ENCODE results near the gene SH3D19.
"Not testable (repeated sequence)": the region's sequence is repeated elsewhere in the genome, so short reads cannot be mapped to it uniquely, and the experiment has no call there.

Gene SH3D19

DNA sequence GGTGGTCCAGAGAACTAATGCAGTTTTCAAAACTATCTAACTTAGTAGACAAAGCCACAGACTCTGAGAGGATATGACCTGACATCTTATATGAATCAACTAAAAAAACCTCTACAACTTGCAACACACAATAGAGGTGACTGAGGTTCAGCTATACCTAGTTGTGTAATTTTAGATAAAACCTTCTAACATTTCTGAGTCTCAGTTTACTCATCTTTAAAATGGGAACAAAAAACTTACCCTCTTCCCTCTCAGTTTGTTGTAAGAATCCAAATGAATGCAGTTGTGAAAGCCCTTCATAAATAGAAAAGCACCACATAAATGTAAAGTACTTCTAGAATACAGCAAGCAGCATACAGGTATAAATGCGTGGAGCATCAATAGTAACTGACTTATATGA is 5.9 kb downstream of the SH3D19 start:
- DNase-seq = no peak

DNA sequence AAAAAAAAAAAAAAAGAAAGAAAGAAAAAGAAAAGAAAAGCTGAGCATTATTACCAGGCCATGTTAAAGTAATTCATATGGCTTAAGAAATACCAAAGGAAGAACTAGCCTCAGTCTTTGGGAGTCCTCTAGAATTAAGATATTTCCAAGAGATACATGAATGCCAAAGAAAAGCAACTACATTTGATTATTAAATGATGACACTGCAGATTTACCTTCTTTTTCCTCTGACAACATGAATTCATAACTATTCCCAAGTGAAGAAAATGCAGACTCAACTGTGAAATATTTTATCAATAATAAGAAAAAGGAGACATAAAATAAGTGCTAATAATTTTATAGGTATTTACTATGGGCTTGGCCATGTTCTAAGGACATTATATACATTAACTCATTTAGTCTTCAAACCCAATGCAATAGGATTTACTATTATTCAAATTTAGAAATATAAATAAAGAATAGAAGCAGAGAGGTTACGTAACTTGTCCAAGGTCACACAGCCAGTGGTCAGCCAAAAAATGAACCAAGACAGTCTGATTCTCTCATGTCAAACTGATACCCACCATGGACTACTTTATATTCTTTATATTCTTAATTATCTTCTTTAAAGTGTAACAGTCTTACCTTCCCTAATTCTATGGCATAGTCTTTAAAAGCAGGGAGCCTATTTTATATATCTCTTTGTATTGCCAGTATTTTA is 6.9 kb downstream of the SH3D19 start:
- DNase-seq = no peak

DNA sequence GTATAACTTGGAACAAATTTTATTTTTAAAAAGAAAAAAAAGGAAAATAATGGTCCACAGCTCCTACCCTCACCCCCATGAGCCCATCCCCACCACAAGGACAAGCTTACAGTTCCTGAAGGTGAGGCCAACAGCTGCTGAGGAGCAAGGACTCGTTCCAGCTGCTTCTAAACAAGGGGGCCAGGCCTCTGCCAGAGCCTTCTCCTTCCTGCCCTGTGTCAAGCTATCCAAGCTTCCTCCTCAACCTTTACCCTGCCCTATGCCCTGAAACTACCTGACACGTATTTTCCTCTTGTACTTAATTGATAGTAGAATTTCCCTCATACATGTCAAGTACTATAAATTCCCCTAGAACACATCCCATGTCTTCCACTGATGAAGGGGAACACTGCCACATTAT is 8.8 kb downstream of the SH3D19 start:
- no peak for DNase-seq

DNA sequence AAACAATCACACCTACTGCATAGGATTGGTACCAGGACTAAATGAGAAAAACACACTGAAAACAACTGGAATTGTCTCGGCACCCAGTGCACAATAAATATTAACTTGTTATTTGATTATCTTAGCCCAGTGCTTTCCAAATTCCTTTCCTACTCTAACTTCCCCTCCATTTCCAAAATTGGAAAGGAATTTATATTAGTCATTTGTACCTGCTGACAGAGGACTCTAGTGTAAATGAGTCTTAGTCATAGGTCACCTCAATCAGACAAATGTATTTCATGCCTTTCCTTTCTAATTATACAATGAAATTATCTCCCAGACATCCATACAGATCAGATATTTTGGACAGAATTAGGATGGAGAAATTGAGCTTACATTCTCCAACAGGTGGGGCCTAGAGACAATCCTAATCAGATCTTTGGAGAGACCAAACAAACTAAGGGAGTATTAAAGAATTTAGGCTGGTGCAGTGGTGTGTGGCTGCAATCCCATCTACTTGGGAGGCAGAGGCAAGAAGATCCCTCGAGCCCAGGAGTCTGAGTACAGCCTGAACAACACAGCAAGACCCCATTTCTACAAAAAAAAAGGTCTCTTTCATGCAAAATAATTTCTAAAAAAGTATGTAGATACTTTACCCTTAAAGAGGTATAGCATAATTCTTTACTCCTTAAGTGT is 10.1 kb downstream of the SH3D19 start:
- DNase-seq = no peak

DNA sequence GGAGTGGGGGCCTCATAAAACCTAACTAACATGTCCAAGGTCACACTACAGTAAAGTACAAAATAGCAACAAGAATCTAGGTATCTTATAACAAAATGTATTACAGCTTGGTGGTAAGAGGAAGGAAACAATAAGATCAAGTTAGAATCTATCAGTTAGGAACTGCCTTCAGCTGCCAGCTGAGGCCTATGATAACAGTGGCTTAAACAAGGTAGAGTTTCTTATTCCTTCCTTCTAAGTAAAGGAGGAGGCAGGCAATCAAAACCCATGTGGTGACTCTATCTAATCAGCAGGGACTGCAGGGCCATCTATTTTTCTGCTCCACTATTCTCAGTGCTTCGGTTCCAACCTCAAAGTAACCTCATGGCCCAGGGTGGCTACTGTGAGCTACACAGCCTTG is 10.9 kb downstream of the SH3D19 start:
- DNase-seq = no peak

DNA sequence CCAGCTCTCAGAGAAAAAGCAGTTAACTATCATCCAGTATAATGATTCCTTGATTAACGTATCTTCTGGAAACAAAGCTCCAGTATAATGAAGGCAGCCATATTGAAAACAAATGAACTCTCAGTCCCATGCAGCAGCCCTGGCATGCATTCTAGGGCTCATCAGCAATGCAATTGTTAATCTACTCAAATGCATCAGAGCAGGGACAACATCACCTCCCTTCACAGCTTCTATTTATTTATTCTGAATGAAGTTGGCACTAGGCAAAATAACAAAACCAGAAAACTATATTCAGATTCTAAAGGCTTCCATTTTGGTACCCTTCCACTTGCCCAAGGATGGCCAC is 11.4 kb downstream of the SH3D19 start:
- no peak for DNase-seq

DNA sequence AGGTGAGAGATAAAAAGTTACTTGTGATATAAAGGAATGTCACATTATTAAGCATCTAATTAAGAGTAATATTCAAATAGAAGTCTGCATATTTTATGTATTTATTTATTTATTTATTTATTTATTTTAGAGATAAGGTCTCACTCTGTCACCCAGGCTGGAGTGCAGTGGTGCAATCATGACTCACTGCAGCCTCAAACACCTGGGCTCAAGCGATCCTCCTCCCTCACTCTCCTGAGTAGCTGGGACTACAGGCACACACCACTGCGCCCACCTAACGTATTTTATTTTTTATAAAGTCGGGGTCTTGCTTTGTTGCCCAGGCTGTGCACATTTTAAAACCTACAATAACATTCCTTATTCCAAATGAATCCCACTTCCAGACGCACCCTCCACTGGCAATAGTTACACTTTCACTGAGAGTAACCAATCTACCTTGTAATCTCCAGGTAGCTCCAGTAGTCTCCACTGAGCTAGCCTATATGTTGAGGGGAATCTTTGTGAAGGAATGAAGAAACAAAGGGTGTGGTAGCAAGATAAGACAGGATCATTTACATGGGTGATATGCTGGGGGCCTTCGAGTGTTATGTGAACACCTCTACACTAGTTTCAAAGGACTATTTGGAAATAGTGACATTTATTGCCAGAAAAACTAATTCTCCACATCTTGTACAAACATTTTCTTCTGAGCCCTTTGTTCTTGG is 11.9 kb downstream of the SH3D19 start:
- no peak for DNase-seq

DNA sequence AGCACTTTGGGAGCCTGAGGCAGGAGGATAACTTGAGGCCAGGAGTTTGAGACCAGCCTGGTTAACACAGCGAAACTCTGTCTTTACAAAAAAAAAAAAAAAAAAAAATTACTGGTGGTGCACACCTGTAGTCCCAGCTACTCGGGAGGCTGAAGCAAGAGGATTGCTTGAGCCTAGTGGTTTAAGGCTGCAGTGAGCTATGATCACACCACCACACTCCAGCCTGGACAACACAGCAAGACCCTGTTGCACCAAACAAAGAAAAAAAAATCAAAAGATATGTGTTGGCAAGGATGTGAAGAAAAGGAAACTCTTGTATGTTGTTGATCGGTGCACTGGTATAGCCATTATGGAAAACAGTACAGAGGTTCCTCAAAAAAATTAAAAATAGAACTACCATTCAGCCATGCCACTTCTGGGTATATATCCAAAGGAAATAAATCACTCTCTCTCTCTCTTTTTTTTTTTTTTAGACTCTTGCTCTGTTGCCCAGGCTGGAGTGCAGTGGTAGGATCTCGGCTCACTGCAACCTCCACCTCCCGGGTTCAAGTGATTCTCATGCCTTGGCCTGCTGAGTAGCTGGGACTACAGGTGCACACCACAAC is 15.2 kb downstream of the SH3D19 start:
- DNase-seq = no peak

DNA sequence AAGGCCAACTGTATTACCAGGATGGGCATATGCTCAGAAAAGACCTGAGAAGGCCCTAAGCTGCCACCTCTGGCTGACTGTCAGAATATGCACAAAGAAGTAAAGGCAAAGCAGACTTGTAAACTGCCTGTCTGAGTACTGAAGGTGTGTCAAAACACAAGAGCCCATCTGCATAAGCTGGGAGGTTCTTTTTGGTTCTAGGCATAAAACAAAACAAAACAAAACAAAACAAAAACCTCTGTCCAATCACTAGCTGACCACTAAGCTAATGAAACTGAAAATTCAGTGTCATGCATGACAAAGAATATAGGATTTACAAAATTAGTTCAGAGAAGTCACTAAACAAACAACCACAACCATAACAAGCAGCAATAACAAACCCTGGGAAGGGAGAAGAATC is 20.6 kb downstream of the SH3D19 start:
- no peak for DNase-seq

DNA sequence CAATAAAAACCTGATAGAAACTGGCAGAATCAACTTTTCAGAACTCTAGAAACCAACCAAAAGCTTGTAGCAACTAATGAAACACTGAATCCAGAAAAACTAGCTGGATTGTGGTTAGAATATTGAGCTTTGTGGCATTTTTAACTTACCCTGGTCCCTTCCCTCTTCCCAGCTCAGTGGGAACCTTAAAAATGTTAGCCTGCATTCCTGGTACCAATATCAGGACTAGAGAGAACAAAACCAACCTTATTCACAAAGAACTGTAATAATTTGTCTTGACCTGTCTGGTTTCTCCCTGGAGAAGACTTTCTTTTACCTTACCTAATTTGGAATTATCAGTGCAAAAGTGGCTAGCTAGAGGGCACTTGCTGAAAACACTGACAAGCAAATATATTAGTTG is 21.2 kb downstream of the SH3D19 start:
- DNase-seq = no peak

DNA sequence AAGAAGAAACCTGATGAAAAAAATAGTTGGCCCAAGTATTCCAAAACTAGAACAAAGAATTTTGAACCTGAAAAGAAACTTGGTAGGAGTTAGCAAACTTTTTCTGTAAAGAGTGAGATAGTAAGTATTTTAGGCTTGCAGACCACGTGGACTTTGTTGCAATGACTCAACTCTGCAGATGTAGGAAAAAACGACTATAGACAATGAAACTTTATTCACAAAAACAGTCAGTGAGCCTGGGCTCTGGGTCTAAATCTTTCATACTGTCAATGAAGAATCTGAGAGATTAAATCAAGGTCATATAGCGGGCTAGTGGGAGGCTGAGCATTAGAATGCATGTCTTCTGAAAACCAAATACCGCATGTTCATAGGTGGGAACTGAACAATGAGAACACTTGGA is 23.0 kb downstream of the SH3D19 start:
- DNase-seq = no peak

DNA sequence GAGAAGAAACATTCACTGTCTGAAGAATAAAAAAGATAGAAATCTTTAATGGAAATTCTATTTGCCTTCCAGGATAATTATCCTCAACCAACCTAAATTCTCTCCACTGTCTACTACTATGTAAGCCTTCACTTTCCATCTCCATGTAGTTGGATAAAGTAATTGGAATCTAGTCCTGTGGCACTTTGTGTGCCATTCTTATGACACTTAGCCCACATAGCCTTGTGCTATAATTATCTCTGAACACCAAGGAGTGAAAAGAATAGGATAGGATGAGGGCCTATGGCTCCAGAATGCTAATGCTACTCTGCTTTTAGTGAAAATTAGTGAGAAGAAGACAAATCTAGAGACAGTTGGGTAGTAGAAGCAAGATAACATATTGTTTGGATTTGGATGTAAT is 28.2 kb downstream of the SH3D19 start:
- no peak for DNase-seq

DNA sequence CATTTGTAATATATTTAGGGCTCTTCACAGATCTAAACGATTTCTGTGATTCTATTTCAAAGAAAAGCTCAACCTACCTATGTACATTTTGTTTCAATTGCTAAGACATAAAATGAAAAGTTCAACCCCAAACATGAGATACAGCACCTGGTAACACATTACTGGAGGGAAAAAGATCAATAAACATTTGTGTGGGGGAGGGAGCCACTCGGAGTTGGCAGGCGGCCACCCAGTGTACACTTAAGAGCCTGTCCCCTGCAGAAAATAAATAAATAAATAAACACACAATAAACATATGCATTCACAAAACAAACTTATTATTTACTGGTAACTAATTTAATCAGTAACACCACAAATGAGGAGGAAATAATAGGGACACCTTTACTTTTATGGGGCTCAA is 29.2 kb downstream of the SH3D19 start:
- no peak for DNase-seq

DNA sequence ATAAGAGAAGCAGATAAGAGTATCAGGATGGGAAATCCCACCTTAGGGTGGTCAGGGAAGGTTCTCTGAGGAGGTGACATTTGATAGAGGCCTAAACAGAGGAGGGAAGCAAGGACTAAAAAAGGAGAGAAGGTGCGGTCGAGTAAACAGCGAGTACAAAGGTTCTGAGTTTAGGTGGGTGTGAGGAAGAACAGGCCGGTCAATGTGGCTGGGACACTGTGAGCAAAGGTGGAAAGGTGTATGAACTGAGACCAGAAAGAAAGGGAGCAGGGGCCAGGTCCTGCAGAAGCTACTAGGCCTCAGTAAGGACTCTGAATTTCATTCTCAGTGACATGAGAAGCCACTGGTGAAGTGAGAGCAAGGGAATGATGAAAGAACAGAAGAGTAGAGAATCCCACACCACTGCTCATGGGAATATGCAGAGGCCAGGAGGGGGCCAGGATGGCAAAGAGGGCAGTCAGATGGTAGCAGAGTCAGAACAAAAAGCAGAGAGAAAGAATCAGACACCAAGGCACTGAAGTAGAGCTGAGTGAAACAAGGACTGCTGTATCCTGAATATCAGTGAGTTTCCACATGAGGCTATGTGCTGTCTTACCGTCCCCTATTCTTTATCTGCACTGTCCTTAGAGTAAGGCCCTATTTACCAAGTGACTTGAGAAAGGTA is 30.4 kb downstream of the SH3D19 start:
- DNase-seq = no peak

DNA sequence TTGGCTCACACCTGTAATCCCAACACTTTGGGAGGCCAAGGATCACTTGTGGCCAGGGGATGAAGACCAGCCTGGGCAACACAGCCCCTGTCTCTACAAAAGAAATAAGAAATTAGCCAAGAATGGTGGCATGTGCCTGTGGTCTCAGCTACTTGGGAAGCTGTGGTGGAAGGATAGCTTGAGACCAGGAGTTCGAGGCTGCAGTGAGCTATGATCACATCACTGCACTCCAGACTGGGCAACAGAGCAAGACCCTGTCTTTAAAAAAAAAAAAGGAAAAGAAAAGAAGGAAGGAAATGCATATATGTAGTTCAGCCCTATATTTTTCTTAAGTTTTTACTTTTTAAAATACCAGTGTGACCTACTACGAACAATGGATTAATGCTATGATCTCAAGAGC is 33.4 kb downstream of the SH3D19 start:
- no peak for DNase-seq

DNA sequence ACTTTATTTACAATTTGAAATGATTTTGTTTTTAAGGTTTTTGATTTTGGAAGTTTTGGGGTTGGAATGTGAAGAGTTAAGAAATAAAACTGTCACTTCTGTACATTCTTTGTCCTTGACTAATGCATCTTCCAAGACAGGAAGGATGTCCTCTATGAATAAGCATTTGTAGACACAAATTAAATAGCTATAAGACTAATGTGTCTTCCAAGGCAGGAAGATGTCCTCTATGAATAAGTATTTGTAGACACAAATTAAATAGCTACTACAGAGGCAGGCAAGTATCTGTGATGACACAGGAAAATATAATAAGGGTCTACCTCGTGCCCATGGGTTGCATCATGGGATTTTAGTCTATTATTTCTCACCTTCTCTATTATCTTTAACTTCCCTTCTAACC is 33.9 kb downstream of the SH3D19 start:
- no peak for DNase-seq

DNA sequence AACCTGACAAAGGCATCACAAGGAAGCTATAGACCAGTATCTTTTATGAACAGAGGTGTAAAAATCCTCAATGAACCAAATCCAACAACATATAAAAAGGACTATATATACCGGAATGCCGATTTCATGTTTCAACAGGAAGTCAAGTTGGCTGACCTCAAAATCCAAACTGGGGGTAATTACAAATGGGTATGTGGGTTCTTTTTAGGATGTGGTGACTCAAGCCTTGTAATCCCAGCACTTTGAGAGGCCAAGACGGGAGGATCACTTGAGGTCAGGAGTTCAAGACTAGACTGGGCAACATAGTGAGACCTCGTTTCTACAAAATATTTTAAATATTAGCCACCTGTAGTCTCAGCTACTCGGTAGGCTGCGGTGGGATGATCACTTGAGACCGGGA is 38.0 kb downstream of the SH3D19 start:
- peak; percentile 47 for DNase-seq

DNA sequence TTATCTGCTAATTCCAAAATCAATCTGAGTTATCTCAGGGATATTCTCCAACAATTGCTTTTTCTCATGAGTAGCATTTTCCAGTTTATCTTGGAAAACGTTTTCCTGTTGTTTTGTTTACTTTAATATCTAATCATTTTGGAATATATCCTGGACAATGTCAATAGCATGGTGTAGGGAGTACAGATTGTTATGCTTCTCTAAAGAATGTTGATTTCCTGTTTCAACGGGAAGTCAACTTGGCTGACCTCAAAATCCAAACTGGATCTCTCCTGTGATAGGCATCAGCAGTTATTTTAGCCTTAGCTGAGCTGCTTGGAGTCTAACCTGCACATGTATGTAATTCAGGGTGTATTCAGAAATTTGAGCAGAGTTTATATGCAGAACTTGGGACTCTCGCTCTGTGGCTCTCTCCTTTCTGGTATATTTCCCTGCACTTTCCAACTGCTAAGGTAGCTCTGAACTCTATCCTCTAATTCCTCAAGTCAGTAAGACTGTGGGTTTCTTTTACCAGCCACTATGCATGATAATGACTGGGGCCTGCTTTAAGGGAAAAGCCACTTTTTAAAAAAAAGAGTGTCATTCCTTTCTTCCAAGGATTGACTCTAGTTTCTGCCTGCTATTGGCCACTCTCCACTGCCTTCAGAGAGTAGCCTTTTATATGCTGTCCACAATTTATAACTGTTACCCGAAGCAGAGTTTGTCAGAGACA is 40.7 kb downstream of the SH3D19 start:
- no peak for DNase-seq

DNA sequence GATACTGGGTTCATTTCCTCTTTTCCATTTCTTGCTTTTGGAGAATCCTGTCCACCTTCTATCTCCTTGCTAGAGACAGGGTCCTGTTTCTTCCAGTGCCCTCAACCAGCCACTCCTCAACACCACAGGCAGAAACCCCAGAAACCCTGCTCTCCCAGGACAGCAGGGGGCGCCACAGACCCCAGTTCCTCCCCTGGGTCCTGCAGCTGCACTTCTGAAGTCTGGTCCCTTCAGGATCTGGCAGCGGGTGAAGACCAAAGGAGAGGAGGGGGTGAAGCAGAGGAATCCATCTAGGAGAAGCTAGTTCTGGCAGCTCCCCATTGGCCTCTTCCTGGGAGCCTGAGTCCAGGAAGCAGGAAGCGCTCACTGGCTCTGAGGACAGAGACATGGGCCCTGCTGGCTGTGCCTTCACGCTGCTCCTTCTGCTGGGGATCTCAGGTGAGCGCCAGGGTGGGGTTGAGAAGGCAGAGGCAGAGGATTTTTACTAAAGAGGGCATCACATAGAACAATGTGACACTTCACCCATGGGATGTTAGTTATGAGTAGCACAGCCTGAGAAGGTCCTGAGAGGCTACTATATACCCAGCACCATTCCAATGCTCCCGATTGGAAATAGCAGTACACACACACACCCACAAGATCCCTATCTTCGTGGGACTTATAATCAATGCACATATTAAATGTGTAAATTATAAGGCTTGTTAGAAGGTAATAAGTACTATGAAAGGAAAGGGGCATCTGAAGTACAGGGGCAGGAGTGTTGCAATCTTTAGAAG is 48.4 kb downstream of the SH3D19 start, which contains the start of gene PRSS48:
Gene PRSS48 (plus strand): TSS at position 375 of the 776 bp plus-strand sequence. CDS start 12 bp downstream, at position 387.
- DNase-seq = peak; percentile 15

DNA sequence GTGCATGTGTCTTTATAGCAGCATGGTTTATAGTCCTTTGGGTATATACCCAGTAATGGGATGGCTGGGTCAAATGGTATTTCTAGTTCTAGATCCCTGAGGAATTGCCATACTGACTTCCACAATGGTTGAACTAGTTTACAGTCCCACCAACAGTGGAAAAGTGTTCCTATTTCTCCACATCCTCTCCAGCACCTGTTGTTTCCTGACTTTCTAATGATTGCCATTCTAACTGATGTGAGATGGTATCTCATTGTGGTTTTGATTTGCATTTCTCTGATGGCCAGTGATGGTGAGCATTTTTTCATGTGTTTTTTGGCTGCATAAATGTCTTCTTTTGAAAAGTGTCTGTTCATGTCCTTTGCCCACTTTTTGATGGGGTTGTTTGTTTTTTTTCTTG is 56.5 kb downstream of the SH3D19 start:
- DNase-seq = not testable (repeated sequence)

DNA sequence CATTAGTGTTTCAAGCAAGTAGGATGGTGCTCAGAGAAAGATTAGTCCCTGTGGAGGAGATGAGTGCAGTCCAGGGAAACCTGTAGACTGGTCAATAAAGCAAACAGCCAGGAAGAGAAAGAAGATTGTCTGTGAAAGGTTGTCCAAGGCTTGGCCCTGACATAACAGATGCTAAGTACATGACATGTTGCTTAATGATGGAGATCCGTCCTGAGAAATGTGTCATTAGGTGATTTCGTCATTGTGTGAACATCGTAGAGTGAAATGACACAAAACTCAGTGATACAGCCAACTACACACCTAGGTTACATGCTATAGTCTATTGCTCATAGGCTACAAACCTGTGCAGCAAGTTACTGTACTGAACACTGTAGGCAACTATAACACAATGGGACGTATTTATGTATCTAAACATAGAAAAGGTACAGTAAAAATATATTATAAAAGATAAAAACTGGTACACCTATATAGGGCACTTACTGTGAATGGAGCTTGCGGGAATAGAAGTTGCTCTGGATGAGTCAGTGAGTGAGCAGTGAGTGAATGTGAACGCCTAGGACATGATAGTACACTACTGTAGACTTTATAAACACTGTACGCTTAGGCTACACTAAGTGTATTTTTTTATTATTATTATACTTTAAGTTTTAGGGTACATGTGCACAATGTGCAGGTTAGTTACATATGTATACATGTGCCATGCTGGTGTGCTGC is 57.4 kb downstream of the SH3D19 start:
- no peak for DNase-seq

All from MV-4-11 (cell line).